Prostate gland (tissue), 2 donors: ENCODE results near the gene CAMK2N1.

ENCODE experiments used
- CTCF ChIP-seq, 4 experiments: fragments of 200-600 bp in 2 of 4; fragments of 450-650 bp in 2 of 4; sonication (generic) in 2 of 4; IDR thresholded peaks; 1 replicate in 3 of 4; 2 replicates in 1 of 4; pipeline ENCODE4 v1.5.1; 2016 to 2019; ENCODE audit warnings: antibody characterized with exemption in 4 of 4, mild to moderate bottlenecking in 2 of 4, moderate library complexity in 2 of 4
- POLR2A ChIP-seq: fragments of 450-650 bp; IDR thresholded peaks from one replicate; pipeline ENCODE4 v1.6.1; 2016; ENCODE audit warnings: antibody characterized with exemption, mild to moderate bottlenecking
- POLR2AphosphoS5 ChIP-seq: sonication (generic); formaldehyde crosslinking; IDR thresholded peaks from one replicate; pipeline ENCODE4 v1.6.1; 2017; ENCODE audit warnings: antibody characterized with exemption

- TF ChIP-seq POLR2A: peak; percentile 39
- TF ChIP-seq CTCF (IDR thresholded peaks at IDR 0.05): no peak
- TF ChIP-seq POLR2AphosphoS5: peak; percentile 99
Measured at GRCh38 chr1:20507564-20508410, 21.8 kb upstream of the CAMK2N1 start, which contains the start of gene MUL1.
